ENCODE data around the gene BLACAT1.
"Not testable (repeated sequence)": the region's sequence is repeated elsewhere in the genome, so short reads cannot be mapped to it uniquely, and the experiment has no call there.

BLACAT1 gene

GRCh38 chr1:205424901-205425600 is 30.8 kb downstream of the BLACAT1 start:
- no peak overlapping the region for H3K27ac ChIP-seq (ENCODE audit: low read length)
- H3K9me3 ChIP-seq (ENCODE audit: control insufficient read depth in 2 of 2, low read length in 2 of 2): no peaks in the 10 kb centered on the region
- no peak overlapping the region for H3K9ac ChIP-seq (ENCODE audit: low read length in 2 of 2)
- no peaks in the 10 kb centered on the region for H3K4me1 ChIP-seq (ENCODE audit: control insufficient read depth, insufficient read depth, low read length)
- H3K27me3 ChIP-seq (ENCODE audit: control insufficient read depth in 1 of 2, insufficient read depth in 2 of 2, low read length in 2 of 2): peaks cover 0 to 3% of the 10 kb centered on the region in 2 donors
- no peaks in the 10 kb centered on the region for H3K36me3 ChIP-seq (ENCODE audit: control insufficient read depth in 2 of 2, insufficient read depth in 2 of 2, low read length in 2 of 2)
- H3K4me3 ChIP-seq (ENCODE audit: low read length in 2 of 2): no peak overlapping the region

DNA sequence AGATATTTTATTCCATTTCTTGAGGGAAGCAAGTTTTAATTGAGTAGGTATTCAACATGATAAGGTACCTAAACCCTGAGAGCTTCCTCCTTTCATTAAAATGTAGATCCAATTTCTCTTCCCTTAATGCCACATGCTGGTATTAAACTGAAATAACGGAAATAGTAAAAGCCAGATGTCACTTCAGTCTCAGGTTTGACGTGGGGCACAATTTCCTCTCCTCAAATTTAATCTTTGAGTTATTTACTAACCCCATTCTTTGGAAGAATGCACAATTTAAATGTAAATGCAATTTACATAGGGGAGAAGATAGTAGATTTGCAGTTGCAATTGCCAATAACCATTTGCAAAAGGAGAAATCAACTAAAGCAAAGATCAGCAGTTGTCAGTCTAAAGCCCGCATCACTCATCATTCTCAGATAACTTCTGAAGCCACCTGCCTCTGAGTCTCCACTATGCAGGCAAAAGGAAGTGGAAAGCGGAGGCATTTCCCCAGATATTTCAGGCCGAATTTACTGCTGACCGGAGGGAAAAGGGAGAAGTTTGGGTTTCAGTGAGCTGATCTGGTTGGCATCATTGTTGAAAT is 31.9 kb downstream of the BLACAT1 start:
- Histone ChIP-seq H3K4me3 (ENCODE audit: low read length in 2 of 2) (no peak overlapping the region), H3K27ac (ENCODE audit: low read length) (no peak overlapping the region), H3K4me1 (ENCODE audit: control insufficient read depth, insufficient read depth, low read length) (no peaks in the 10 kb centered on the region), H3K9me3 (ENCODE audit: control insufficient read depth in 2 of 2, low read length in 2 of 2) (no peaks in the 10 kb centered on the region), H3K36me3 (ENCODE audit: control insufficient read depth in 2 of 2, insufficient read depth in 2 of 2, low read length in 2 of 2) (no peaks in the 10 kb centered on the region), H3K27me3 (ENCODE audit: control insufficient read depth in 1 of 2, insufficient read depth in 2 of 2, low read length in 2 of 2) (peaks cover 0 to 3% of the 10 kb centered on the region in 2 donors), H3K9ac (ENCODE audit: low read length in 2 of 2) (no peak overlapping the region)

GRCh38 chr1:205422993-205423642 is 32.7 kb downstream of the BLACAT1 start:
- Histone ChIP-seq H3K36me3 (ENCODE audit: control insufficient read depth in 2 of 2, insufficient read depth in 2 of 2, low read length in 2 of 2) (no peaks in the 10 kb centered on the region), H3K27me3 (ENCODE audit: control insufficient read depth in 1 of 2, insufficient read depth in 2 of 2, low read length in 2 of 2) (peaks cover 0 to 3% of the 10 kb centered on the region in 2 donors), H3K4me3 (ENCODE audit: low read length in 2 of 2) (no peak overlapping the region), H3K9me3 (ENCODE audit: control insufficient read depth in 2 of 2, low read length in 2 of 2) (no peaks in the 10 kb centered on the region), H3K4me1 (ENCODE audit: control insufficient read depth, insufficient read depth, low read length) (no peaks in the 10 kb centered on the region), H3K9ac (ENCODE audit: low read length in 2 of 2) (no peak overlapping the region), H3K27ac (ENCODE audit: low read length) (no peak overlapping the region)

- Histone ChIP-seq H3K9me3 (ENCODE audit: control insufficient read depth in 2 of 2, low read length in 2 of 2) (no peaks in the 10 kb centered on the region), H3K27me3 (ENCODE audit: control insufficient read depth in 1 of 2, insufficient read depth in 2 of 2, low read length in 2 of 2) (peaks cover 0 to 3% of the 10 kb centered on the region in 2 donors), H3K4me1 (ENCODE audit: control insufficient read depth, insufficient read depth, low read length) (no peaks in the 10 kb centered on the region), H3K36me3 (ENCODE audit: control insufficient read depth in 2 of 2, insufficient read depth in 2 of 2, low read length in 2 of 2) (no peaks in the 10 kb centered on the region), H3K4me3 (ENCODE audit: low read length in 2 of 2) (no peak within 1 kb of the TSS), H3K9ac (ENCODE audit: low read length in 2 of 2) (no peak within 1 kb of the TSS), H3K27ac (ENCODE audit: low read length) (no peak within 1 kb of the TSS)
These were observed 34.0 kb downstream of the BLACAT1 start, which contains the start of gene LEMD1 for GRCh38 chr1:205421798-205422197. Gene LEMD1 (minus strand): TSS chr1:205422056. CDS start chr1:205420536, 1,520 bp downstream.

DNA sequence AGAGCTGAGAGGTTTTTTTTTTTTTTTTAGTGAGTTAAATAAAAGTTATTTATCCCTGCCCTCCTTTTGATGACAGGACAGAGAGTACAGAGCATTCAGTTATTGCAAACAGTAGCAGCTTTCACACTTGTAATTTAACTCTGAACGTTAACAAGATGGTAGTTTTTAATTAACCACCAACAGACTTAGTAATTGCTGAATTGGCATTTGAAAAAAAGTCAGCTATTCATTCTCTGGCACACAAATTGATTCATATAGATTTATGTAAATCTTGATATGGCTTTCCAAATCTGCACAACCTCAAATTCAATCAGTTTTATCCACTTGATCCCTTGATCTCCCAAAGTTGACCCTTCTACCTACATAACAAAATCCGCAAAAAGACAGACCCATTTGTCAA is 34.9 kb downstream of the BLACAT1 start:
- Histone ChIP-seq H3K27ac (ENCODE audit: low read length) (no peak overlapping the region), H3K4me1 (ENCODE audit: control insufficient read depth, insufficient read depth, low read length) (no peaks in the 10 kb centered on the region), H3K9me3 (ENCODE audit: control insufficient read depth in 2 of 2, low read length in 2 of 2) (no peaks in the 10 kb centered on the region), H3K36me3 (ENCODE audit: control insufficient read depth in 2 of 2, insufficient read depth in 2 of 2, low read length in 2 of 2) (no peaks in the 10 kb centered on the region), H3K4me3 (ENCODE audit: low read length in 2 of 2) (no peak overlapping the region), H3K27me3 (ENCODE audit: control insufficient read depth in 1 of 2, insufficient read depth in 2 of 2, low read length in 2 of 2) (peaks cover 0 to 2% of the 10 kb centered on the region in 2 donors), H3K9ac (ENCODE audit: low read length in 2 of 2) (no peak overlapping the region)

DNA sequence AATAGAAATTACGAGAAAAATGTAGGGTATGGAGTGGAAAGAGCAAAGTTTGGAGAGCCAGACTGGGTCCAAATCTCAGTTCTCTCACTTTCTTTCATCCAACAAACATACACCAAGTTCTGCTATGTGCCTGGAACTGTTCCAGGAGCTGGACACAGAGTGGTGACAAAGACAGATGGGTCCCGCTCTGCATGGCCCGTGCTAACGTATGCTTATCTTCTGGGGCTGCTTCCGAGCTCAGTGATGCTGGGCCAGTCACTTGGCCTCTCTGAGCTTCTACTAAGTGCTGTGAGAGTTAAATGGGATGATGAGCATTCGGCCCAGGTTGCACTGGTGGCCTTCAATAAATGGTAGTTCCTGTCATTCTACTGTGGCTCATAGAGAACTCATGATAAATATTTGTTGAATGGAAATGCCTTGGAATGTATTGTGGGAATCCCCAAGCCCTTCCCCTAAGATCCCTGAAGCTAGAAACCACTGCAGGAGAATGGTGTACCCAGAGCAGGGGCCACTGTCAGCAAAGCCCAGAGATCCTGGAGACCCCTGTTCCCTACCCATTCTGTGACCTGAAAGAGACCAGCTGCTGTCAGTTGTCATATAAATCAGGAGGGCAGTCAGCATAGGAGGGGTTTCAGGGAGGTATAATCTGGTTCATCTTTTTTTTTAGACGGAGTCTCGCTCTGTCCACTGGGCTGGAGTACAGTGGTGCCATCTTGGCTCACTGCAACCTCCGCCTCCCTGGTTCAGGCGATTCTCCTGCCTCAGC is 37.8 kb downstream of the BLACAT1 start:
- H3K27ac ChIP-seq (ENCODE audit: low read length): no peak overlapping the region
- H3K4me3 ChIP-seq (ENCODE audit: low read length in 2 of 2): no peak overlapping the region
- no peak overlapping the region for H3K9ac ChIP-seq (ENCODE audit: low read length in 2 of 2)
- H3K36me3 ChIP-seq (ENCODE audit: control insufficient read depth in 2 of 2, insufficient read depth in 2 of 2, low read length in 2 of 2): no peaks in the 10 kb centered on the region
- no peaks in the 10 kb centered on the region for H3K4me1 ChIP-seq (ENCODE audit: control insufficient read depth, insufficient read depth, low read length)
- no peaks in the 10 kb centered on the region for H3K9me3 ChIP-seq (ENCODE audit: control insufficient read depth in 2 of 2, low read length in 2 of 2)
- no peaks in the 10 kb centered on the region for H3K27me3 ChIP-seq (ENCODE audit: control insufficient read depth in 1 of 2, insufficient read depth in 2 of 2, low read length in 2 of 2)

- H3K4me1 ChIP-seq (ENCODE audit: control insufficient read depth, insufficient read depth, low read length): no peaks in the 10 kb centered on the region
- no peak overlapping the region for H3K4me3 ChIP-seq (ENCODE audit: low read length in 2 of 2)
- H3K27ac ChIP-seq (ENCODE audit: low read length): no peak overlapping the region
- H3K9me3 ChIP-seq (ENCODE audit: control insufficient read depth in 2 of 2, low read length in 2 of 2): no peaks in the 10 kb centered on the region
- H3K9ac ChIP-seq (ENCODE audit: low read length in 2 of 2): no peak overlapping the region
- no peaks in the 10 kb centered on the region for H3K36me3 ChIP-seq (ENCODE audit: control insufficient read depth in 2 of 2, insufficient read depth in 2 of 2, low read length in 2 of 2)
- no peaks in the 10 kb centered on the region for H3K27me3 ChIP-seq (ENCODE audit: control insufficient read depth in 1 of 2, insufficient read depth in 2 of 2, low read length in 2 of 2)
These were observed 39.5 kb downstream of the BLACAT1 start for GRCh38 chr1:205416322-205416721.

- no peak overlapping the region for H3K9ac ChIP-seq (ENCODE audit: low read length in 2 of 2)
- H3K4me1 ChIP-seq (ENCODE audit: control insufficient read depth, insufficient read depth, low read length): no peaks in the 10 kb centered on the region
- H3K36me3 ChIP-seq (ENCODE audit: control insufficient read depth in 2 of 2, insufficient read depth in 2 of 2, low read length in 2 of 2): no peaks in the 10 kb centered on the region
- H3K27me3 ChIP-seq (ENCODE audit: control insufficient read depth in 1 of 2, insufficient read depth in 2 of 2, low read length in 2 of 2): peaks cover 4 to 6% of the 10 kb centered on the region in 2 donors
- no peaks in the 10 kb centered on the region for H3K9me3 ChIP-seq (ENCODE audit: control insufficient read depth in 2 of 2, low read length in 2 of 2)
- no peak overlapping the region for H3K27ac ChIP-seq (ENCODE audit: low read length)
- H3K4me3 ChIP-seq (ENCODE audit: low read length in 2 of 2): no peak overlapping the region
These were observed 45.1 kb downstream of the BLACAT1 start for GRCh38 chr1:205410581-205411298.

- no peaks in the 10 kb centered on the region for H3K9me3 ChIP-seq (ENCODE audit: control insufficient read depth in 2 of 2, low read length in 2 of 2)
- H3K36me3 ChIP-seq (ENCODE audit: control insufficient read depth in 2 of 2, insufficient read depth in 2 of 2, low read length in 2 of 2): no peaks in the 10 kb centered on the region
- no peaks in the 10 kb centered on the region for H3K4me1 ChIP-seq (ENCODE audit: control insufficient read depth, insufficient read depth, low read length)
- H3K27ac ChIP-seq (ENCODE audit: low read length): no peak overlapping the region
- H3K9ac ChIP-seq (ENCODE audit: low read length in 2 of 2): no peak overlapping the region
- no peak overlapping the region for H3K4me3 ChIP-seq (ENCODE audit: low read length in 2 of 2)
- H3K27me3 ChIP-seq (ENCODE audit: control insufficient read depth in 1 of 2, insufficient read depth in 2 of 2, low read length in 2 of 2): peaks cover 4 to 6% of the 10 kb centered on the region in 2 donors
These were observed 47.9 kb downstream of the BLACAT1 start for GRCh38 chr1:205407970-205408369.

DNA sequence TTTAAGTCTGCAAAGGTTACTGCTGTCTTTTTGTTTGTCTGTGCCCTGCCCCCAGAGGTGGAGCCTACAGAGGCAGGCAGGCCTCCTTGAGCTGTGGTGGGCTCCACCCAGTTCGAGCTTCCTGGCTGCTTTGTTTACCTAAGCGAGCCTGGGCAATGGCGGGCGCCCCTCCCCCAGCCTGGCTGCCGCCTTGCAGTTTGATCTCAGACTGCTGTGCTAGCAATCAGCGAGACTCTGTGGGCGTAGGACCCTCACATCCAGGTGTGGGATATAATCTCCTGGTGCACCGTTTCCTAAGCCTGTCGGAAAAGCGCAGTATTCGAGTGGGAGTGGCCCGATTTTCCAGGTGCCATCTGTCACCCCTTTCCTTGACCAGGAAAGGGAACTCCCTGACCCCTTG is 49.6 kb downstream of the BLACAT1 start:
- H3K4me3 ChIP-seq (ENCODE audit: low read length in 2 of 2); H3K27me3 ChIP-seq (ENCODE audit: control insufficient read depth in 1 of 2, insufficient read depth in 2 of 2, low read length in 2 of 2); H3K9me3 ChIP-seq (ENCODE audit: control insufficient read depth in 2 of 2, low read length in 2 of 2); H3K27ac ChIP-seq (ENCODE audit: low read length); H3K9ac ChIP-seq (ENCODE audit: low read length in 2 of 2); H3K4me1 ChIP-seq (ENCODE audit: control insufficient read depth, insufficient read depth, low read length); H3K36me3 ChIP-seq (ENCODE audit: control insufficient read depth in 2 of 2, insufficient read depth in 2 of 2, low read length in 2 of 2): not testable (repeated sequence)

All from stomach smooth muscle (tissue), 2 donors.